Spinal cord (tissue), 10 donors: ENCODE results near the gene PTPN14. TPM values are rescaled to one million over a fixed set of nuclear protein-coding genes. Genes with fewer than 3 reads are reported as not detected.

ENCODE experiments used
- DNase-seq, 6 donors: peaks; one replicate each; pipeline versions ENCODE4 v3.0.0 to v3.0.0-alpha.2; 2013 to 2015; ENCODE audit warnings: low spot score in 6 of 6, low read depth in 4 of 6
- H3K27ac ChIP-seq: one replicate; pipeline ENCODE4 v1.5.1; 2013; ENCODE audit warnings: low read depth, low read length, control low read depth
- H3K27me3 ChIP-seq: one replicate; pipeline ENCODE4 v1.6.1; 2013; ENCODE audit warnings: low read length; ENCODE audit not compliant: control insufficient read depth, insufficient read depth
- H3K36me3 ChIP-seq: one replicate; pipeline ENCODE4 v1.6.1; 2013; ENCODE audit warnings: low read length; ENCODE audit not compliant: control insufficient read depth, insufficient read depth
- H3K4me1 ChIP-seq: one replicate; pipeline ENCODE4 v1.6.1; 2013; ENCODE audit warnings: low read length; ENCODE audit not compliant: control insufficient read depth, insufficient read depth
- H3K4me3 ChIP-seq: one replicate; pipeline ENCODE4 v1.5.1; 2013; ENCODE audit warnings: low read depth, low read length, control low read depth
- H3K9me3 ChIP-seq: one replicate; pipeline ENCODE4 v1.6.1; 2013; ENCODE audit warnings: low read length; ENCODE audit not compliant: control insufficient read depth, insufficient read depth
- WGBS: methylation state at CpG from one replicate; pipeline ENCODE4 v1.1.5; 2013; ENCODE audit warnings: missing lambda C conversion rate; ENCODE audit not compliant: insufficient coverage; 5-methylcytosine and 5-hydroxymethylcytosine counted together
- polyA plus RNA-seq, 2 donors: library from polyadenylated mRNA; unstranded; fragments of 120-200 nt; gene quantifications; one replicate each; pipeline ENCODE4 v1.2.1, GENCODE V29; 2013; ENCODE audit not compliant: insufficient read length in 2 of 2
- total RNA-seq, 2 donors: library from RNA; depleted of rRNA in 1 of 2; stranded (reverse); fragments of 120-200 nt in 1 of 2; fragments of >200 nt in 1 of 2; gene quantifications; one replicate each; pipeline versions ENCODE4 v1.2.3 to v1.2.4, GENCODE V29; 2013 to 2014
- donor health status: healthy.

Gene PTPN14
- total and polyA plus RNA-seq, 4 donors, result 9.0 to 18.3 (median 13.3) TPM

DNA sequence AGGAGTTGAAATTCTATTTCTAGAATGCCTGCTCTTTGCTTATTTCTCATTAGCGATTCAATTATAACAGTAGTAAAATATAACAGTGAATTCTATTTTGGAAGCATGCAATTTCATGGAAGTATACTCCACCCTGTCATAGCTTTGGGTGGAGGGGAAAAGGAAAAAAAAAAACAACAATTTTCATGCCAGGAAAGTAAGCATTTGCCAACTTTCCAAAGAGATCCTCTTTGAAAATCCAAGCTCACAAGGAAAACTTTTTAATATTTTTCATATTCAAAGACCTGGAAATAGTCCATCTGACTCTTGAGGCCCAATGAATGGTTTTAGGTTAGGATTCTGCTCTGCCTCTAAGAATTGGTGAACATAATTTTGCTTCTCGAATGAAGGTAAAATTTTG, 134.5 kb downstream of the PTPN14 start:
- no CpG with 5 or more reads among the region's 2 CpGs for whole genome bisulfite sequencing

DNA sequence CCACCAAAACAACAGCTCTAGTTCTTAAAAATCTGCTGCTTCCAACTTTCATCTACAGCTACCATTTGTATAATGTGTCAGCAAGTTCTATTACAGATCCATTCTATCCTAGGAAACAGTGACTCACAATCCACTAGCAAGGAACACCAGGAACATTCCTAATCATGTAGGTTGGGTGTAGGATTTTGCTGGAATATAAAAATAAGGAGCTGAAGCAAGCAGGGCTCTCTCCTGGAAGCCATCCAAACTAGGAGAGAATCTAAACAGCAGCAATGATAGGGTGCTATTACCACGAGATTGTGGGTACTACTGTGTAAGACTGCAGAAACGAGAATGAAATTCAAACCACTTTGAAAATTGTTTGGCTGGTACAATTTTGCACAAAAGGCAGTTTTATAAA, 135.0 kb downstream of the PTPN14 start:
- Histone ChIP-seq H3K4me3 (no peak overlapping the region), H3K27me3 (no peaks in the 10 kb centered on the region), H3K36me3 (no peaks in the 10 kb centered on the region), H3K4me1 (no peaks in the 10 kb centered on the region), H3K9me3 (no peaks in the 10 kb centered on the region), H3K27ac (no peak overlapping the region)
- WGBS, result no CpG with 5 or more reads among the region's 2 CpGs
- peak in 2 of 6 donors; percentile 11 to 15 for DNase-seq

More for the DNA sequence above, 134.5 kb downstream of the PTPN14 start:
- Histone ChIP-seq H3K4me3 (no peak overlapping the region), H3K36me3 (no peaks in the 10 kb centered on the region), H3K9me3 (no peaks in the 10 kb centered on the region), H3K27ac (no peak overlapping the region), H3K27me3 (no peaks in the 10 kb centered on the region), H3K4me1 (no peaks in the 10 kb centered on the region)
- DNase-seq, result no peak

DNA sequence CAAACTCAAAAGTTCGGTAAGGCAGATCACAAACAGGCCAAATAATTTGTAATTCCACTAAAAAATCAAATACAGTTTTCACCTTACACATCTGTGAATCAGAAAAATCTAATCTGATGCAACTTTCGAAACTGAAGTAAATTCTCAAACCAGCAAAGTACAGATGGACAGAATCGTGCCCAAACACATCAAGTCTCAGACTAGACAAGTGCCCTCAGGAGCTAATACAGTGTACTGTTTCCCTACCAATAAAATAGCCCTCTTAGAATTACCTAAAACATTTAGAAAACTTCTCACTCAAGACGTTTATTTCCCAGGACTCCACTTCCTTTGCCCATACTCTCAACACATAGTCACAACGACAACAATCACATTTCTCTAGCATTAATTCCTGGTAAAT, 136.3 kb downstream of the PTPN14 start:
- Histone ChIP-seq H3K36me3 (no peaks in the 10 kb centered on the region), H3K9me3 (no peaks in the 10 kb centered on the region), H3K27ac (no peak overlapping the region), H3K4me1 (no peaks in the 10 kb centered on the region), H3K27me3 (no peaks in the 10 kb centered on the region), H3K4me3 (no peak overlapping the region)
- no peak for DNase-seq
- WGBS, result 80% methylated on average over 5 of the region's 5 CpGs

DNA sequence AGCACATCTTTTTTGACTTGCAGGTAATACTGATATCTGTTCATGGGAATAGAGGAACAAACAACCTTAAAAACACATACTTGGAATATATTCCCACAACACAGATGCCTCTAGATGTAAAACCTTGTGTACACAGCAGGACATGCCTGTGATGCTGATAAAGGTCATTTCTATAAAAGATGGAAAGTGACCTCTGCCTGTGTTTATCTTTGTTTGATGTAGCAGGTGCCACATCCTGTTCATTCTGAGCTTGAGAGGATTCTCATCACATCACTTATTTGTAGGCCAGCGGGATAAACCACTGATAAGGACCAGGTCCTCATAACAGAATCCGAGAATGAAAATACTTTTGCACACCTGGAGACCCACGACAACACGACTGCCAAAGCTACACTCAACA, 136.7 kb downstream of the PTPN14 start:
- no peaks in the 10 kb centered on the region for H3K36me3 ChIP-seq
- H3K4me3 ChIP-seq, result no peak overlapping the region
- 92% methylated on average over 3 of the region's 4 CpGs for WGBS
- H3K27ac ChIP-seq, result no peak overlapping the region
- H3K27me3 ChIP-seq, result no peaks in the 10 kb centered on the region
- no peaks in the 10 kb centered on the region for H3K4me1 ChIP-seq
- H3K9me3 ChIP-seq, result no peaks in the 10 kb centered on the region
- no peak for DNase-seq

DNA sequence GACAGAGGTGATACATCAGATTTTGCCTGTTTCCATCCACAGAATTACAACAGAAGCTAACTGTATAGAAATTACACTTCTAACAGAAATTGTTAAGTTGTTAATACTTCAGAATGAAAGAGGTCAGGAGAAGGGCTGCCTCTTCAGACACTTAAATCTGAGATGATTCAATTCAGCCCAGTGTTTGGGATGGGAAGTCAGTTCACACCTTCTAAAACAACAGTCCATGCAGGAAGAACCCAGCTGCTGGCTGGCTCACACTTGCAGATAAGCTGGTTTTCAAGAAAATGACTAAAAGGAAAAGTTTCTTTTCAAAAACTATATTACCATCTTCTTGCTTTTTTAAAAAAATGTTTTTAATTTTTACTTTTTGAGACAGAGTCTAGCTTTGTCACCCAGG, 138.1 kb downstream of the PTPN14 start:
- no peak for DNase-seq
- H3K4me3 ChIP-seq, result no peak overlapping the region

DNA sequence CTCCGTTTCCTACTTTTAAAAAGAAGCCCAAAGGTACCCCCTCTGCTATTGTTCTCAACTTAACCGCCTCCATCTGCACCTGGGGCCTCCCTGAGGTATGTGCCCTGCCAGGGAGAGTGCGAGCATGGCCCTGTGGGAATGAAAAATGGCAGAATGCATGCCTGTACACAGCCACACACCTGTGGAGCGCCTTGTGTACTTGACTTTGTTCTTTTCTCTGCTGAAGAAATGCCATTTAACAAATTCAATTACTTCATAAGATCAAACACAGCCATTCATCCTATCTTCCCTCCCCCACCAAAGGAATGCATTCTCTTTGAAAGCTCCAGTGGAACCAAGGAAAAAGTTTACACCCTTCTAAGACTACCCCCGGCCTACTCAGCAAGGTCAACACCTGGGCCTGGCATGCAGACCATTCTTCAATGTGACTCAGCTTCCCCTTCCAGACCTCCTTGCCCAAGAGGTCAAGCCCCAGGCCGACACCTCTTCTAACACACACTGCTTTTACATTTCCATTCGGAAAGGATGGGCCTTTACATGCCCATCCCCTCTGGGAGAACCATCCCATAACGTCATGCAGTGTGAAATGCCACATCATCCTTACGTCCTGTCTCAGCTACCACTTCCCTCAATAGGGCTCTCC, 146.7 kb downstream of the PTPN14 start:
- Histone ChIP-seq H3K36me3 (no peaks in the 10 kb centered on the region), H3K4me3 (no peak overlapping the region), H3K9me3 (no peaks in the 10 kb centered on the region), H3K27ac (no peak overlapping the region), H3K27me3 (no peaks in the 10 kb centered on the region), H3K4me1 (no peaks in the 10 kb centered on the region)
- DNase-seq, result no peak
- 70% methylated on average over 7 of the region's 9 CpGs for WGBS

More for the DNA sequence above, 138.1 kb downstream of the PTPN14 start:
- Histone ChIP-seq H3K27me3 (no peaks in the 10 kb centered on the region), H3K4me1 (no peaks in the 10 kb centered on the region), H3K36me3 (no peaks in the 10 kb centered on the region), H3K27ac (no peak overlapping the region), H3K9me3 (no peaks in the 10 kb centered on the region)

DNA sequence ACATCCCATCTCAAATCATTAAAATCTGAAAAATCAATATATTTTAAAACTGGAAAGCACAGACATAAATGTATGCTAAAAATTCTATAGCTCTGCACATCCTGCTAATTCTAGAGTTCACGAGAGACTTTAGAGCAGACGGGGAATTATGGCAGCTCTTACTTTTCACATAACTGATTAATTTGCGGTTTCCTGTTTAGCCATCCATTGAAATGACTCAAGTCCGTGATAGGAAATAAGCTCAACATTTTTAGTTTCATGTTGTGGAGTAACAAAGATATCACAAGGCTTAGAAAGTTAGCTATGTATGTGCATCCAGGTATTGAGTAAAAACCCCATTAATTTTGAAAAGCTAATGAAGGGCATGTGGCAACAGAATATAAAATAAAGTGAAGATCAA, 147.2 kb downstream of the PTPN14 start:
- Histone ChIP-seq H3K4me1 (no peaks in the 10 kb centered on the region), H3K27me3 (no peaks in the 10 kb centered on the region), H3K36me3 (no peaks in the 10 kb centered on the region), H3K4me3 (no peak overlapping the region), H3K27ac (no peak overlapping the region), H3K9me3 (no peaks in the 10 kb centered on the region)
- DNase-seq, result no peak
- WGBS, result no CpG with 5 or more reads among the region's 4 CpGs

DNA sequence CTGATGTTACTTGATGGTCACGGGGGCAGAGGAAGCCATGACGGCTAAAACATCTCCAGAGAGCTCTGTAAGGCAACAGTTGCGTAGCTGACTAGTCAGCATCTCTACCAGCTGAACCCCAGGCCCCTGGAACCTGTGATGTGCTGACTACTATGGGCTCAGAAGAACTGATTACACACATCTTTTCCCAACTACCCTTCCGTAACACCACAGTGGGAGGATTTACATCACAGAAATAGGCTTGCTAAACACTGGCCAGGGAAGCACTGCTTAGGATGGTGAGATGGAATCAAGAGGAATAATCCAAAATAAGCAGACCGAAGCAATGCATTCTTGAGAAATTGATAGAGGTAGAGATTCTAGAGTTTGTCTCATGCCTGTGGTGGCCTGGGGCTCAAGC, 148.0 kb downstream of the PTPN14 start:
- H3K27ac ChIP-seq, result no peak overlapping the region
- no peaks in the 10 kb centered on the region for H3K36me3 ChIP-seq
- H3K27me3 ChIP-seq, result no peaks in the 10 kb centered on the region
- no peaks in the 10 kb centered on the region for H3K4me1 ChIP-seq
- H3K9me3 ChIP-seq, result no peaks in the 10 kb centered on the region
- no peak overlapping the region for H3K4me3 ChIP-seq
- WGBS, result 88% methylated on average over 3 of the region's 5 CpGs
- DNase-seq, result no peak

DNA sequence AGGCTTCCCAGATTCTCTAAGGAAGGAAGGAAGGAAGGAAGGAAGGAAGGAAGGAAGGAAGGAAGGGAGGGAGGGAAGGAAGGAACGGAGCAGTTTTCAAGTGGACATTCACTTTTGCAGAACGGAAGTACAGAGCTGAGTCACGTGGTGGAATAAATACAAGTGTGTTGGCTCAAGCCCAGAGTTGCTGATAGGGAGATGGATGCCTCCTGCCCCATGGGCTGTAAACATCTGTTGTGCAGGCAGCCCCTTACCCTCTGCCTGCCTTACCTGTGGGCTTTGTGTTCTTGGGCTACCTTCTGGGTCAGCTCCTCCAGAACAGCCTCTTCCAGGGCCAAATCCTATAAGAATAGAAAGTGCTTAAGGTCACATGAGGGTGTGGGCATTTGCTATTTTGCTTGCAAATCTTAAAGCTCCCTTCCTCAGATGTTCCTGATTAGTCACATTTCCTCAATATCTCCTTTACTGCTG, 148.8 kb downstream of the PTPN14 start:
- Histone ChIP-seq H3K9me3 (no peaks in the 10 kb centered on the region), H3K27ac (no peak overlapping the region), H3K4me1 (no peaks in the 10 kb centered on the region), H3K27me3 (no peaks in the 10 kb centered on the region), H3K36me3 (no peaks in the 10 kb centered on the region), H3K4me3 (no peak overlapping the region)
- no peak for DNase-seq
- WGBS, result 44% methylated on average over 3 of the region's 3 CpGs

DNA sequence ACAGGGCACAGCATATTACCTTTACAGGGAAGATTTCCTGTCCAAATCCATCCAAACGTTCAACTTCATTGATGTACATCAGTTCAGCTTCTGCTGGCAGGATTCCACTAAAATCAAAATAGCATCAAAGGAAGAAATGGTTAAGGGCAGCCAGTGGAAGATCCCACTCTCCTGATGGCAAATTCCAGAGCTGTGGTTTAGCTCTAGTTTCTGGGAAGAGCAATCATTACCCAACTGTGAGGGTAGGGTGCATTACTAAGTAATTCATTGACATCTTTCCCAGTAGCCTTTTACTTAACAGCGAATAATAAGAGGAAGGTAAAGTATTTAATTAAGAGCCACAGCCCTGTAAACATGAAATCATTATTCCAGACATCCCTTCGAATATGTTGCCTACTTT, 149.7 kb downstream of the PTPN14 start:
- Histone ChIP-seq H3K4me1 (no peaks in the 10 kb centered on the region), H3K27me3 (no peaks in the 10 kb centered on the region), H3K36me3 (no peaks in the 10 kb centered on the region), H3K4me3 (no peak overlapping the region), H3K9me3 (no peaks in the 10 kb centered on the region), H3K27ac (no peak overlapping the region)
- no CpG with 5 or more reads among the region's 3 CpGs for WGBS
- DNase-seq, result no peak
